Lung (tissue), 12 donors: Measurements from ENCODE around the gene DENND1A. TPM values are rescaled to one million over a fixed set of nuclear protein-coding genes. Genes with fewer than 3 reads are reported as not detected.
A peak's percentile ranks its signal among the peaks of the same experiment; 100 is the strongest.

Source experiments
- ATAC-seq: fragments of 200-7000 bp; cut with Tn5 transposase; one replicate; pipeline ENCODE4 v1.9.1; 2020; ENCODE audit warnings: moderate number of reproducible peaks; ENCODE audit not compliant: insufficient read depth, low FRiP score
- DNase-seq, 3 donors: peaks; one replicate each; pipeline ENCODE4 v3.0.0-alpha.2; 2013 to 2017
- H3K27ac ChIP-seq, 2 donors: one replicate each; pipeline ENCODE4 v1.5.1; 2013; ENCODE audit warnings: mild to moderate bottlenecking in 2 of 2, moderate library complexity in 2 of 2, control low read depth in 1 of 2, inconsistent platforms in 1 of 2, low read depth in 1 of 2, low read length in 1 of 2
- H3K27me3 ChIP-seq, 3 donors: one replicate each; pipeline ENCODE4 v1.5.1; 2013; ENCODE audit warnings: low read length in 2 of 3; ENCODE audit not compliant: control insufficient read depth in 3 of 3, insufficient read depth in 3 of 3
- H3K36me3 ChIP-seq, 4 donors: one replicate each; pipeline ENCODE4 v1.5.1; 2013; ENCODE audit warnings: low read length in 4 of 4, mild to moderate bottlenecking in 1 of 4, moderate library complexity in 1 of 4; ENCODE audit not compliant: control insufficient read depth in 4 of 4, insufficient read depth in 4 of 4
- H3K4me1 ChIP-seq, 5 donors: one replicate each; pipeline ENCODE4 v1.5.1; 2013; ENCODE audit warnings: low read length in 5 of 5, mild to moderate bottlenecking in 2 of 5, moderate library complexity in 1 of 5; ENCODE audit not compliant: control insufficient read depth in 5 of 5, insufficient read depth in 5 of 5
- H3K4me3 ChIP-seq: one replicate; pipeline ENCODE4 v1.5.1; 2013; ENCODE audit warnings: mild to moderate bottlenecking, control low read depth, moderate library complexity
- H3K9ac ChIP-seq, 2 donors: one replicate each; pipeline ENCODE4 v1.5.1; 2013; ENCODE audit warnings: low read length in 2 of 2, control low read depth in 1 of 2; ENCODE audit not compliant: insufficient read depth in 1 of 2
- H3K9me3 ChIP-seq, 4 donors: one replicate each; pipeline ENCODE4 v1.5.1; 2013; ENCODE audit warnings: low read length in 3 of 4, mild to moderate bottlenecking in 1 of 4, moderate library complexity in 1 of 4; ENCODE audit not compliant: control insufficient read depth in 4 of 4, insufficient read depth in 3 of 4
- CTCF ChIP-seq: IDR thresholded peaks from 2 replicates; pipeline ENCODE4 v1.5.1; 2012; ENCODE audit warnings: mild to moderate bottlenecking; ENCODE audit errors: control extremely low read depth, extremely low read depth
- WGBS, 2 donors: extraction: QIAGEN DNeasy Blood & Tissue Kit; methylation state at CpG; one replicate each; pipeline ENCODE4 v1.1.7; 2013; 5-methylcytosine and 5-hydroxymethylcytosine counted together
- polyA plus RNA-seq, 2 donors: library from polyadenylated mRNA; stranded (reverse); fragments of 200-250 nt; gene quantifications; one replicate each; pipeline ENCODE4 v1.2.1, GENCODE V29; 2013
- total RNA-seq, 2 donors: library from RNA; depleted of rRNA in 1 of 2; stranded (reverse); fragments of >200 nt in 1 of 2; gene quantifications; one replicate each; pipeline ENCODE4 v1.2.1, GENCODE V29; 2014 to 2021
- donor health status: control.
- donor health status: control.
- donor health status: Bipolar disorder and iron deficiency.
- donor health status: healthy.
- donor health status: DM: yes; HTN: yes; CAD: no.

DENND1A gene
- total and polyA plus RNA-seq, 4 donors = 5.7 to 29.8 (median 14.5) TPM

GRCh38 chr9:123342247-123342646, 587.7 kb downstream of the DENND1A start:
- Histone ChIP-seq H3K4me3 (no peak overlapping the region), H3K27me3 (no peaks in the 10 kb centered on the region), H3K9ac (no peak overlapping the region), H3K27ac (no peak overlapping the region), H3K4me1 (peaks cover 0 to 20% (median 6%) of the 10 kb centered on the region in 5 donors), H3K9me3 (no peaks in the 10 kb centered on the region), H3K36me3 (no peaks in the 10 kb centered on the region)
- ATAC-seq = no peak
- no peak for TF ChIP-seq CTCF
- 86 to 88% methylated on average over 5 of the region's 5 CpGs for WGBS, 2 donors
- no peak for DNase-seq

- Histone ChIP-seq H3K27me3 (no peaks in the 10 kb centered on the region), H3K36me3 (no peaks in the 10 kb centered on the region), H3K9me3 (no peaks in the 10 kb centered on the region), H3K4me3 (no peak overlapping the region), H3K27ac (no peak overlapping the region), H3K9ac (no peak overlapping the region), H3K4me1 (peaks cover 0 to 20% (median 6%) of the 10 kb centered on the region in 5 donors)
- ATAC-seq = no peak
- 87 to 89% methylated on average over 6 of the region's 6 CpGs for WGBS, 2 donors
- no peak for TF ChIP-seq CTCF
- DNase-seq = peak in 2 of 3 donors; percentile 58
Observed at GRCh38 chr9:123341816-123342215, 588.1 kb downstream of the DENND1A start.

- TF ChIP-seq CTCF = no peak
- DNase-seq = peak in 1 of 3 donors; percentile 48
- H3K4me1 ChIP-seq = peaks cover 0 to 37% (median 13%) of the 10 kb centered on the region in 5 donors
Observed at GRCh38 chr9:123339666-123340510, 590.0 kb downstream of the DENND1A start.

More at GRCh38 chr9:123339666-123340510, 590.0 kb downstream of the DENND1A start:
- no peaks in the 10 kb centered on the region for H3K9me3 ChIP-seq
- H3K27ac ChIP-seq = peak overlapping the region in 1 of 2 donors; percentile 71
- no peaks in the 10 kb centered on the region for H3K27me3 ChIP-seq
- WGBS, 2 donors = 28 to 46% methylated on average over 32 of the region's 32 CpGs
- ATAC-seq = no peak
- no peak overlapping the region for H3K9ac ChIP-seq
- H3K4me3 ChIP-seq = no peak overlapping the region
- no peaks in the 10 kb centered on the region for H3K36me3 ChIP-seq
